GM18498 (cell line): ENCODE data around the gene SSRP1.
"Not testable (repeated sequence)": the region's sequence is repeated elsewhere in the genome, so short reads cannot be mapped to it uniquely, and the experiment has no call there.

Experiments used
- ATAC-seq: cut with Tn5 transposase; IDR thresholded peaks from one replicate; pipeline ENCODE4 v1.9.1; 2021; ENCODE audit warnings: mild to moderate bottlenecking, moderate library complexity; ENCODE audit not compliant: unreplicated experiment

Gene SSRP1

DNA sequence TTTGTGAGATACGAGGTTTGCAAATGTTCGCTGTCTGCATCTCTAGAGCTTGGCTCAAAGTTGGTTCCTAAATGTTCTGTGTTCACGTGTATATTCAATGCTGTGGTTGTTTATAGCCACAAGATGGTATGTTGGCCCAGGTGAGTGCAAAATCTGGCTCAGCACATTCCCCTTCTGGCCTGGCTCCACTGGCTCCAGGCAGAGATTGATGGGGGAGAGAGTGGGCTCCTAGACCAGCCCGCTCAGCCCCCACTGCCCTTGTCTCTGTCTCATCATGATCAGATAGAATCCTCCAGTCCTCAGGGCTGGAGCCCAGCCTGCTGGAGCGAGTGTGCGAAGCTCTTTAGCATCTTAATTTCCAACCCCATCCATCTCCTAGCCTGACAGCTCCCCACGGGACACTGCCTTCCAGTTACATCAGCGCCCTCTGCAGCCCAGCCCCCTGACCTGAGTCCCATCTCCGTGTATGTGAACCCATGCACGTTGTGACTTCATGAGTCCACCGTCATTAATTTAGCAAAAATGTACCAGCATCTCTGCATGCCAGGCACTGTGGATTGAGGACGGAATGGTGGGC is 4.4 kb upstream of the SSRP1 start:
- ATAC-seq: no peak

GRCh38 chr11:57339328-57339727 is 3.6 kb upstream of the SSRP1 start:
- ATAC-seq: no peak

DNA sequence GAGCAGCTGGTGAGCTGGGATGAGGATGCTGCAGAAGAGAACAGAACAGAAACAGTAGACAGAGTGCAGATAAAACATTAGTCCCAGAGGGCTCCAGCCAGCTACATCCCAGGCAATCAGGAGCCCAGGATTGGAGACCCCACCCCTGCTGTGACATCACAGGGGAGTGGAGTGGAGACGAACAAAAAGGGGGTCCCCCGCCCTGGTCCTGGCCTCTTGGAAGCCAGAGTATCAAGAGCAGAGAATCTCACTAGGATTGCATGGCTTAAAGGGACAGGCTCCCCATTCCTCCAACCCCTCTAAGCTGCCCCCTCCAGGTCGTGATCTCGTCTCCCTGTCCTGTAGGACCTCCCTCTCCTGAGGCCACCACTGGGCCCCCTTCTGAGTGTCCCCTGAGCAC is 2.5 kb upstream of the SSRP1 start, which contains the start of gene P2RX3:
P2RX3 (plus strand) TSS at position 211 of the 400 bp plus-strand sequence. CDS start 199 bp downstream, outside the sequence.
- ATAC-seq: no peak

- ATAC-seq: not testable (repeated sequence)
Observed at GRCh38 chr11:57336856-57337255, 1.2 kb upstream of the SSRP1 start.

DNA sequence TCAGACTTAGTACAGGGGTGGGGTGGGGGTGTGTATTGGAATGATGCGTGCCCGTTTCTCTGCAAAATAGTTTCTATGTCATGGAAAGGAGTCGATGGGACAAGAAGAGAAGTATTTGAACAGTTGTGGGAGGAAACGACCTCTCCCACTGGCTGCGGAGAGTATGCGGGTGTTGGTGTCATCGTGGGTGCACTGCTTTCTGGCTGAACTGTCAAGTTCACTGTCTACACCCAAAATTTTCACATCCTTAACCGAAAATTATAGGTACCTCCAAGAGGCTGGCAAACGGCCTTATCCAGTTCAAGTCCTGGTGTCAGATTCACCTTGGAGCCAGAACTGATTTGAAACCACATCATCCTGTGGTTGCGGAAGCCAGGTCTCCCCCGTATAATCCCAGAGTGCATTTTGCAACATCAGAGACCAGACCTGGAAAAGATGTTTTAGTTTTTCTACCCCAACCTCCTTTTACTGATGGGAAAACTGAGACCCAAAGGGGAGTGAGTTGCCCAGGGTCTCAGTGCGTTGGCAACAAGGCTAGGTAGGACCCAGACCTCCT is 497 bp upstream of the SSRP1 start:
- ATAC-seq: no peak

DNA sequence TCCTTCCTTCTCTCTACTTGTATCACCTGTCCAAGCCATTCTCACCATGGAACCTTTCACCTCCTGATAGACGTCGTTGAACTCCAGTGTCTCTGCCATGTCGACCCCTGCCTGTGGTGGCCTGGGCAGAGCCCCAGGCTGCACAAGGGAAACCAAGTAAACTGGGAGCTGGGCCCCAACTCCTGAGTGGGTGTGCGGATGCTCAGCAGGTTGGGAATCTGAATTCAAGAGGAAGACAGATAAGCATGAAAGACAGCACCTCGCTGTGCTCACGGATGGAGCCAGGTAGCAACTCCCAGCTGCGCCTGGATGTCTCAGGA is 709 bp downstream of the SSRP1 start:
- no peak for ATAC-seq

DNA sequence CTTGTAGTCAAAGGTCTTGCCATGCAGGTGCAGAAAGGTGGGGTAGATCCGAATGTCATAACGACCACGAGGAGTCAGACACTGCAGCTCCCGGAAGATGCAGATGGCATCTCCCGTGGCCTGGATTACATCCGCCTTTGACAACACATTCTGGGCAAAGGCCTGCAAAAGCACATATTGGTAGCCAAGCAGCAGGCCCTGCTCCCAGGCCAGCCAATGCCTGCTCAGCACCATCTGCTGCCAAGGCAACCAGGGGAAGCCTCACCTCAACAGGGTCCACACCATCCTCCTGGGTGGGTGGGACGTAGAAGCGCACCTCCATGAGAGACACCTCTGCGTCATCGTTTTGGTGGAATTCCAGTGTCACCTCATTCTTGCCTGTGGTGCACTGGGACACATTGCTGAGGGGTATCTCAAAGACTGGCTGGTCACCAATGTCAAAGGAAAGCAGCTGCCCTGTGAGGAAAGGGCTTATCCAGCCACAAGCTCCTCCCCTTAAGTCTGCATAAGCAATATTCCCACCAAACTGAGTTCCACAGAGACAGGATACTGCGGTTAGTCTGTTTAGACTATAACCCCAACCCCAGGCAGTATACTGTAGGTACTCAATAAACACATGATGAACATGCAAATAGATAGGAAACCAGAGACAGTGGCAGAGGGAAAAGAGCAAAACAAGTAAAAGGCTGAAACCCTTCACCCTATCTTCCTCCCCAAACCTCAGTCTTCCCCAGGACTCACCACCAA is 2.8 kb downstream of the SSRP1 start:
- ATAC-seq: no peak

- ATAC-seq: no peak
Observed at GRCh38 chr11:57331720-57332119, 4.0 kb downstream of the SSRP1 start.

DNA sequence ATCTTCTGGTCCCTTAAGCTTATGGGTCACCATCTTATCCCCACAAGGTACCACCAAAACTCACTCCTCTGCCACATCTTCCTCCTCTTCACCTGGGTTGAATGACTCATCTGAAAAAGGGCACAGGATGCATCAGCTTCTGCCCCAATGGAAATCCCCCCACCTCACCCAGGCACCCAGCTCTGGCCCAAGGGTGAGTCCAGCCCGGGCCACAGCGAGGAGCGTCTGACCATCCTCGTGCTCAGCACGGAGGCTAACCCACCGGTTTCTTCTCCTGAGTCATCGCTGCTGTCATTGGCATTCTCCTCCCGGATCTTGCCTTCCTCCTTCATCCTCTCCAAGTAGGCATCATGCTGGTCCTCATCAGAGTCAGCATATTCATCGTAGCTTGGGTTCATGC is 5.7 kb downstream of the SSRP1 start:
- no peak for ATAC-seq

- no peak for ATAC-seq
Observed at GRCh38 chr11:57327721-57328120, 8.0 kb downstream of the SSRP1 start.

DNA sequence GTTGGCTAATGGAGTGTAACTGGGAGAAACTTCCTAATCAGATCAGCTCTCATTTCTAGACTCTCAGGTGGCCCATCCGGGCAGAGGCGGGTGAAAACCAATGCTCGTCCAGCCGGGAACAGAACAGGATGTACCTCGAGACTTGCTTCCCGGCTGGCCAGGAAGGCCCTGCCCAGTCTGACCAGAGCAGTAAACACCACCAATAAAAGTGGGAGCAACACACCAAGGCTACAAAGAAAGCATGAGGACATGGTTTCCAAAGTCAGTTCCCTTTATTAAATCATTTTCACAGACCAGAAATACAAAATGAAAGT is 10.0 kb downstream of the SSRP1 start:
- no peak for ATAC-seq

- peak; percentile 91 for ATAC-seq
Observed at GRCh38 chr11:57324886-57325734, 10.6 kb downstream of the SSRP1 start, which contains the start of gene TNKS1BP1. Gene TNKS1BP1 (minus strand): TSS chr11:57324952. CDS start chr11:57321885, 3,067 bp downstream.

DNA sequence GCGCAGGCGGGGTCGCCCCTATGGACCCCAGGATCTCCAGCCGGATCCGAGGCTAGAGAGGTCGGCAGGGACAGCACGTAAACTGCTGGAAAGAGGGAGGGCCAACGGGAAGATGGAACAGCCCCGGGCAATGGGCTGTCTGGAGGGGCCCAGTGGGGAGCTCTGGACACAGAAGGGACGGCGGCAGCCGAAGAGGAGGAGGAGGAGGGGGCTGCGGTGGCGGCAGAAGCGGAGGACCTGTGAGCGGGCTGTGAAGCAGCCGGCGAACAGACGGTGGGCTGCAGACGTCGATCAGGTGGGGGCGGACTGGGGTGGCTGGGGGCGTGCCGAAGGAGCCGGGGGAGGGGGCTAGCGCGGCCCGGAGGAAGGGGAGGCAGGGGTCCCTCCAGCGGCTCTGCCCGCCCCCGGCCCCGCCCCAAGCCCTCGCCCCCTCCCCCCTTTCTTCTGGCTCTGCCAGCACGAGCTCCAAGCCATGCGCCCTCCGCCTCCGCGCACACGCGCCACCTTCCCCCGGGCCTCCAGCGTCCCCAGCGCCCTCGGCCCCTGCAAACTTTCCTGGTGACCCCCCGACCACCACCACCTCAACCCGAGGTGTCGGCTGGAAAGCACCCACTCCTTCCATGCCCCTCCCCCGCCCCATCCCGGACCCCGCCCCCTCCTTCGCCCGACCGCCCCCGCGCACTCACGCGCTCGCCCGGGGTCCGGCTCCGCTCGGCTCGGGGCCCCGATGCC is 11.4 kb downstream of the SSRP1 start:
- ATAC-seq: peak; percentile 7

GRCh38 chr11:57323855-57324153 is 11.9 kb downstream of the SSRP1 start:
- ATAC-seq: no peak

DNA sequence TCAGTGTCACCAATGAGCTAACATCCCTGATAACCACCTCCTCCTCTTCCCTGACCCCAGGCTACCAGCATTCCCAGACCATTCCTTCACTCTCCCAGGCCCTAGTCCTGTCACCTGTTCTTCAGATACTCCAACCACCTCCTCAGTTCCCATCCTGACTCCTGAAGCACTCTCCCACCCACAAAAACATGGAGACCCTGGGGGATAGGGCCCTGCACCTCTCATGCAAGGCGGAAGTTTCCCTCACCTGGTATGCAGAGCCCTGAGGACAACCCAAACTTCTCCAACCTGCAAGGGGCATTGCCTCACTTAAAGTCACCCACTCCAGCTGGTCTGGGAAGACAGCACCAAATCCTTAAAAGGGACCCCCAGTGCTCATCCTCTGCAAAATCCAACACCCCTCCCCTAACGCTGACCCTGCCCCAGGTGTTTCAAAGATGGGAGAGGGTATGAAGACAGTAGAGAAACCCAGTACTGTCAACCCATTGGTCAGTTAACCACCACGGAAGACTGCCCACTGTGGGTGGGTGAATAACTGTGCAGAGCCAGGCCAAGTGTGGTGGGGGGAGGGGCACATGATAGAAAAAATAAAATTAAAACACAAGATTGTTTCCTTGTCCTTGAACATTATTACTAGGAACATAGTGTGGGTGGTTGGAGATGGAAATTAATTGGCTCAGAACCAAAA is 12.4 kb downstream of the SSRP1 start:
- no peak for ATAC-seq

DNA sequence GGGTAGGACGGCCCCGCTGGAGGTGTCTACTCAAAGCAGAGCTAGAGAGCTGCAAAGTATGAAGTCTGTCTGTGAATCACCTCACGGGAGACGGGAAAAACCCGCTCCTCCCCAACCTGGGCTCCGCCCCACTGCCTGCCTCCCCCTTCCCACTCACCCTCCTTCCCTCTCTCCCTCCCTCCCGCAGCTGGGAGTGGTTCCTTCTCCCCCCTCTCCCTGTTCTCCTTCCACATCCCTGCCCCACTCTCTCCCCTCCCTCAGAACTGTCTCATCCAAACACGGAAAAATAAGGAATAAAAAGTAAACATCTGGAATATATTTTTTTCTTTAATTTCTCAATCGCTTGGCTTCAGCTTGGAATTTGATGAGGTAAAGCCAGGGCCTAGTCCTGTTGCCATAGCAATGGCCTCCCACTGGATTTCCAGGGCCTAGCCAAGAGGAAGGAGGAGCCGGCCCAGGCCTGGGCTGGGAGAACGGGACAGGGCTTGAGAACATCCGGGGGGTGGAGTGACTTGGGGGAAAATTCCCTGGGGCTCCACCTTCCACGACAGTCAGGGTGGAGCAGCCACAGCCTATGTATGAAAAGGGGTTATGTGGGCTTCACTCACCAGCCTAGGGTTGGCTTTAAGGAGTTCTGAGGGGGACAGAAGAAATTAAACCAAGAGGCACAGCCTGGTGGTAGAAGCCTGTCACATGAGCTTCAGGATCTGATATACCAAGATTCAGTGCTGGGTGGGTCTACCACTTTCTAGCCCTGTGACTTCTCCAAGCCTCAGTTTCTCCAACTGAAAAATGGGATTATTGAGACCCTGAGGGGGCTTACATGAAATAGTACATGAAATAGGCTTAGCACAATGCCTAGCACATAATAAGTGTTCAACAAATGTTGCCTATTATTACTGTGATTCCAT is 13.2 kb downstream of the SSRP1 start:
- ATAC-seq: no peak

DNA sequence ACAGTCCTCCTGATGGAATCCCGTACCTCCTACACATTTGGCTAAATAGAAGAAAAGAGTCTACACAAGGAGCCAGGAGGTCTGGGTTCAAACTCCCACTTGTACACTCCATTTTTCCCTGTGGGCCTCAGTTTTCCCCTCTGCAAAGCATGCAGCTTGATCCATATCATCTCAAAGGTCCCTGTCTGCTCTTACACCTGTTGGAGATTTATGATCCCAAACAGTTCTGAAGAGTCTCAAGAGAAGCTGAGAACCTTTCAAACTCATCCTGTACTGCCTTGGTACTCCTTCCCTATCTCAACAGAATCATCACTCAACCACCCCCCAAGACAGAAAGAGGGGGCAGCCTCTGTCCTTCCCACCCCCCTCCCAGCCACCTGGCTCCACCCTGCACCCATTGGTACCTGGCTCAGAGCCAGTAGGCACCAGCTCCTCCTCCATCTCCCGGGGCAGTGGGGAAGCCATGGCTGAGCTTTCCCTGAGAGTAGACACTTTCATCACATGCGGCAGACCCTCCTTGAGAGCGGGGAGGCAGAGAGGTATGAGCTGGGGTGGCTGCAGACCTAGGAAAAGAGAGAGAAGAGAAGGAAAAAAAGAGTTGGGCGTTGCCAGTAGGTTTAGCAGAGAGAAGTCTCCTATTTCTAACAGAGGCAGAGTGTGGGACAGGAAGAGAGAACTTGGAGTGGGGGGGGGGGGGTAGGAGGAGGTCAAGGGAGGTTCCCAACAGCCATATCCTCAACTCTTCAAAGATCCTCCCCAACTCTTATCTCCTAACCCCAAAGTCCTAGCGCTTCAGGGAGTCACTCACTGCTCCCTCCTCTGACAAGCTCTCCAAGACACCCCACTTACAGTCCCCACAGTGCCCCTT is 14.1 kb downstream of the SSRP1 start:
- no peak for ATAC-seq

GRCh38 chr11:57320719-57321387 is 14.8 kb downstream of the SSRP1 start:
- ATAC-seq: no peak
